HuH-7 (cell line): Measurements from ENCODE around the gene OR51L1.
A peak's percentile ranks its signal among the peaks of the same experiment; 100 is the strongest.
"Not testable (repeated sequence)": the region's sequence is repeated elsewhere in the genome, so short reads cannot be mapped to it uniquely, and the experiment has no call there.

ENCODE experiments used
- DNase-seq: peaks from one replicate; pipeline ENCODE4 v3.0.0; 2011; ENCODE audit warnings: low spot score

Gene OR51L1, protein sequence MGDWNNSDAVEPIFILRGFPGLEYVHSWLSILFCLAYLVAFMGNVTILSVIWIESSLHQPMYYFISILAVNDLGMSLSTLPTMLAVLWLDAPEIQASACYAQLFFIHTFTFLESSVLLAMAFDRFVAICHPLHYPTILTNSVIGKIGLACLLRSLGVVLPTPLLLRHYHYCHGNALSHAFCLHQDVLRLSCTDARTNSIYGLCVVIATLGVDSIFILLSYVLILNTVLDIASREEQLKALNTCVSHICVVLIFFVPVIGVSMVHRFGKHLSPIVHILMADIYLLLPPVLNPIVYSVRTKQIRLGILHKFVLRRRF

DNA sequence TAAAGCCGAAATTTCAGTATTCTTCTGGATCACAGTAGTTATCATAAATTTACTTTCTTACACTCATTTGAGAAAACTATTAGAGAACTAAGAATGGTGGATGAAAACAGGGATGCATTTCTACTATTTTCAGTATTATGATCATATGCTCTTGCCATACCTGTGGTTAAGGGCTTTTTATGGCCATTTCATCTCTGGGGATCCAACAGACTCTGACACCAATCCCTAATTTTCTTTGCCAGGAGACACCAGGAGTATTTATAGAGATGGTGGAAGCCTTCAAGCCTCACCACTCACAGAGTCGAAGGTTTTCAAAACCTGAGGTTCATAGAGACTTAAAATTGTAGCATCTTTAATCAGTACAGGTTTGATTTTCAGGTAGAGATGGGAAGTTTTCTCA is at the start of gene OR51L1:
Gene OR51L1, plus strand, starts transcription at position 301 of the 400 bp plus-strand sequence. CDS start 4,132 bp downstream, outside the sequence.
- no peak for DNase-seq

- DNase-seq = no peak
Measured at GRCh38 chr11:4947505-4947904, 47.1 kb upstream of the OR51L1 start, which contains the start of gene OR51A4. Gene OR51A4 (minus strand): TSS chr11:4947605. CDS start chr11:4947100, 505 bp downstream.

GRCh38 chr11:4955613-4956012 is 39.0 kb upstream of the OR51L1 start, which contains the start of gene OR51A2:
Gene OR51A2 (minus strand): TSS chr11:4955713. CDS start chr11:4955713, 0 bp downstream.
- not testable (repeated sequence) for DNase-seq

DNA sequence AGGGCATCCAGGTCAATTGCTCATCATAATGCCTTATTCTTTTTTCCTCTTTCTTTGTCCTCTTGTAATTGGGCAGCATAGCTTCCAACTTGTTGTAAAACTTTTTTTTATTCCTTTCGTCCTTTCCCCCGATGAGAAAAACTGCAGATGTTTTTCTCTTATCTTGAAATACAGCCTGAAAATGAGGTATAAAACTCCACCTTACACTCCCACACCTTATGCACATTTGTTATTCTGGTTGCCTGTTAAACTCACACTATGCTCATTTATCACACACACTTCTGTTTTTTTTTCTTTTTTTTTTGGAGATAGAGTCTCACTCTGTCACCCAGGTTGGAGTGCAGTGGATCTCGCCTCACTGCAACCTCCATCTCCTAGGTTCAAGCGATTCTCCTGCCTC is 37.3 kb upstream of the OR51L1 start:
- DNase-seq = no peak

DNA sequence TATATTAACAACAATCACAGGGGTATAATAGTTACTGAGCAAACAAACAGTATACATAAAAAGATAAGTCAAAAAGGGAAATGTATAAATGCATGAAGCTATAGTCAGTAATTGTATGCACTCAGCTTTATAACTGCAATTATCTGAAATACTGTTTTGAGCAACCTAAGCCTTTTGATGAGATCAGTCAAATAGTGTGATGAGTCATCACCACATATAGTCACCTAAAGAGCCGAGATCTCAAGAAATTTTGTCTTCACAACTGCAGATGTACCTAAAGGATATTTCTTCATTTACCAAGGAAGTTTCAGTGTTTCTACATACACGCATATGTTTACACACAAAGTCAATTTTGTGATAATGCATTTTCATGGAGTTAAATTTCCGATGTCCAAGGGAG is 33.8 kb upstream of the OR51L1 start:
- DNase-seq = no peak

- DNase-seq = no peak
Measured at GRCh38 chr11:4962816-4963215, 31.8 kb upstream of the OR51L1 start.

DNA sequence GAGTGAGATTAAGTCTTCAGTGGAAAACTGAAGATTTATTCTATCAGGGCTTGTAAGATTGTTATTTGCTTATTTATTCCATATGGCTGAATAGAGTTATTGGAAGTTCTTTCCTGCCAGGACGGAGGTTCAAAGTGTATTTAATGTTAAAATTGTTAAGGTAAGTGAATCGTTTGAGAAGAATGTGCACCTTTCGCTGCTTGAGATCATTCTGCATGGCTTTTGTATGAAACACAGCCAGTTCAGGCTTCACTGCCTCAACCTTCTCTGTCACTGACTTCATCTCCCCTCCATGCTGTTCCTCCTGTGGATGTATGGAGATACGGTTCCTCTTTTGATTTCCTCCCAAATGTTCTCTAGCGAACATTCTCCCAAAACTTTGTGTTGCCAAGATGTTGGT is 19.2 kb upstream of the OR51L1 start:
- DNase-seq = no peak

GRCh38 chr11:4979036-4979435 is 15.6 kb upstream of the OR51L1 start:
- DNase-seq = no peak

DNA sequence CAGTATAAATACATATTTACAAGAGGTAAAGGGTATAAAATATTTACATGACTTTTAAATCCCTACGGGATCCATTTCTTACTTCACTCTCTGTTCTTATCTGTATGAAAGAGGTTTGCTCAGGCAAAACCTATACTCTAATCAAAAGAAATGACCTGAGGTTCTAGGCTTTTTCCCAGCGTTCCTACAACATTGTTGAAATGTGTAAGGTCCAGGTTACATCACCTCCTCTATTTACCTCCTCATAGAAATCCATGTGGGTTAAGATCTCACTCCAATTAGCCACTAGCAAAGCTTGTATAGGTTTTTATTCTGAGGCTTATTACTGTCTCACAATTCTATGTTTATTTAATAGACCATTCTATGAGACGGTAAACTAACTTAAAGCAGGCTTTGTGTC is 12.0 kb upstream of the OR51L1 start:
- no peak for DNase-seq

DNA sequence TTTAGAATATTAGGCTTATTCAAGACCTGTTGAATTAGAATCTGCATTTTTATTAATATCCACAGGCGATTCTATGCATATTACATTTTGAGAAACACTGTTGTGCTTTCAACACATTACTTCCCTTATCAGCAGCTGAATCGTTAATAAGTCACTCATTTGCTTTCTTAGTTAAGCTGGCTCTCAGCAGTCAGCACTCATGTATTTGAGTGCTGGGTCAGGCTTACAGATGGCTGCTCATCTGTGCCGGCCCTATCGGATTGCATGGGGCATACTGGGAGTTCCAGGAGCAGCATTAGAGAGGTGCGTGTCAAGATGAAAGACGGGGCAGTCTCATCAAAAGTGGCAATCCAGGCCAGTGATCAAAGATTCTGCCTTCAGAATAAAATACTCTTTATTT is 10.8 kb upstream of the OR51L1 start:
- DNase-seq = no peak

DNA sequence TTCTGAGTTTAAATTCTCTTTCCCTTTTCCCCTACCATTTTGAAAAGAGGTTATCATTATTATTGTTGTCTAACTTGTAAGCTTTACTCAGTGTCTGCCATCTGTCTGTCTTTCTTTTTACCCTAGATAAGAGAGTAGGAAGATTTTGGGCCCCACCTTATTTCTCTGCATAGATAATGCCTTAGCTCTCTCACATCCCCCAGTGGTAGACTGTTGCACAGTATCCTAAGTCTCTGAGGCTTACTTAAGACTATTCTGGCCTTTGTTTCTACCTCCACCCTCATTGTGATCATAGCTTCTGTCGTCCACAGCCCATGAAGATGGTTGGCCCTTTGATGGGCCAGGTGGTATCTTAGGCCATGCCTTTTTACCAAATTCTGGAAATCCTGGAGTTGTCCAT is 3.6 kb upstream of the OR51L1 start:
- DNase-seq = no peak

DNA sequence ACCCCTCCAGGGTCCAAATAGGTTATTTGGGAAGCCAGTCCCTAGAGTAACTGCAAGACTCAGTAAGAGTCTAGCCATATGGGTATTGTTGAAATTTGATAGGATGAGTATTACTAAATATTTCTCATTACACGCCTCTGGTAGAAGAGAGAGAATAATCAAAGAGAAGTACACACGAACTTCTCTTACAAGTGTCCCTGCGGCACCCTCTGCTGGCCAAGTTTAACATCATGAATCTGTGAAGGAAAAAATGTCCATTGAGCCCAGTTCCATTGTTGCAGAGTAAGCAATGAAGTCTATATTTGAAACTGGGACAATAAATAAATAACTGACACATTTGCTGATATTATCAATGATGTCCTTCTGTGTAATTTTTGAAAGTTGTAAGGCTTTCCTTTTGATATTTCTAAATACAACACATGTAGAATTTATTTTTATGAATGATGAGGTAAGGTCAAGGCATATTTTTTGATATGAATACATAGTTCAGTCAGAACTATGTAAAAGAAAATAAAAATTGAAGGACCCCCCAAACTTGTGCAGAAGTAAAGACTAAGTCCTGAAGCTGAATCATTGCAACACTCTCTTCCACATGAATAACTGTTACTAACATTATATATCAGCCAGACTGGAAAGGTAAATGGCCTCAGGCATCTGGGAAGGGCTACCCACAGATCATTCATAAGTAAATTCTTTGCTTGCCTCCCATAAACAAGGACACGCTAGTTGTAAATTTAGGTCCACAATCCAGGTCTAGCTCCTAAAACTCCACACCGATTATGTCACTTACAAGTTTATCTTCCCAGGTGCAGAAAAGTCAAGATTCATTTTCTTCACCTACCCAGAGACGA is 10.0 kb downstream of the OR51L1 start:
- peak; percentile 9 for DNase-seq

DNA sequence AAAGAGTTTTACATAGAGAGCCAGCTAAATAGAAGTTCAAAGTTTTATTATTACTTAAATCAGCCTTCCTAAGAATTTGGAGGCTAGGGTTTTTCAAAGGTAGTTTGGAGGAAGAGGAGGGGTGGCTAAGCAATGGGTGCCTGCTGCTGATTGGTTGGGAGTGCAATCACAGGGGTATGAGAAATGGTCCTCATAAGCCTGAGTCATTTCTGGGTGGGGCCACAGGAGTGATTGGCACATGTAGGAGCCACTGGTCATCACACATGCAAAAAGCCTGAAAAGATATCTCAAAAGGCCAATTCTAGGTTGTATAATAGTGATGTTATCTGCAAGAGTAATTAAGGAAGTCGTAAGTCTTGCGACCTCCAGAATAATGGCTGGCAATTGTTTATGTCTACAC is 12.9 kb downstream of the OR51L1 start:
- DNase-seq = no peak

DNA sequence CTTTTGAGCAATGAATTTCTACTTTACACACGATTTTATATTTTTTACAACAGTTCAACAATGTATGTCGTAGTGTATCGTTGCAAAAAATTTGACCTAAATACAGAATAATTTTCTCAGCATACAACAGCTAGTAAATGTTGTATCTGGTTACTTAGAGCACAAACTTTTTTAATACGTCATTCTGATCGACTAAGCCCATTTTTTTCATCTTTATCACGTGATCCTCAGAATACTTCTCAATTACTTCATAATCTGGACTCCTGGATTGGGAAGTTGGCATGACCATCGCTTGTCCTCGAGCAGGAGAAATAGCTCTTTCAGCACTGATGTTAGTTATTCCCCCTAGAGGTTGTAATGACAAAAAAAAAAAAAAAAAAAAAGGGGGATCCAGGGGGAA is 16.6 kb downstream of the OR51L1 start:
- no peak for DNase-seq

DNA sequence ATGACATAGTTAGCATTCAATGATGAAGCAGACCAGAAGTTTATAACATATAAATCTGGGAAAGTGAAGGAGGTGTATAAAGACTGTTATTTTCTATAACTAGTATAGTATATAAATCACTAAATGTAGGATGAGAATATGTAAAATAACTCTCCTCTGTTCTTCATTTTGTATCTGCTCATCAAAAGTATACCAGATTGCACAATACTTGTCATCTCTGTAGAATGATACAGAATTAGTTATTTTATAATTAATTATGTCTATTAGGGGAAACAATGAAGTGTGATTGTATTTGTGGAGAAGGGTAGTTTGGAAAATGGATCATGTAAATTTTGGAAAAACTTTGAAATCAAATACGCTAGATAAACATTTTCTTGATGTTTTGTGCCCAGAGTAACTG is 18.4 kb downstream of the OR51L1 start:
- DNase-seq = no peak

DNA sequence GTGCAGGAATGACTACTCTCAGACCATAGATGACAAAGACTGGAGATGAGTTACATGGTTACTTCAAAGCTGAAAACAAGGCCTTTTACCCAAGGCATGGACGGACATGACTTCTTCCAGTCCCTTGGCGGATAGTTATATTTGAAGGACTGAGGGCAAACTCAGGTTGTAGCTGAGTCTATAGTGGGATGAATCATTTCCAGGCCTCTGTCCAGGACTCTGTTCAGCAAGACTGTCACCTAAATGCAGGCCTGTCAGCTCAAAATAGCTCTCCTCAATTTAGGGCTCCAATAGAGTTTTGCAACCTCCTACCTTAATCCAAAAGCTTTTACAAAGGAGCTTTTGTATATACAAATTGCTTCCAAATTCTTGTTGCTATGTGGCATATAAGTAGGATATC is 27.3 kb downstream of the OR51L1 start:
- DNase-seq = no peak

DNA sequence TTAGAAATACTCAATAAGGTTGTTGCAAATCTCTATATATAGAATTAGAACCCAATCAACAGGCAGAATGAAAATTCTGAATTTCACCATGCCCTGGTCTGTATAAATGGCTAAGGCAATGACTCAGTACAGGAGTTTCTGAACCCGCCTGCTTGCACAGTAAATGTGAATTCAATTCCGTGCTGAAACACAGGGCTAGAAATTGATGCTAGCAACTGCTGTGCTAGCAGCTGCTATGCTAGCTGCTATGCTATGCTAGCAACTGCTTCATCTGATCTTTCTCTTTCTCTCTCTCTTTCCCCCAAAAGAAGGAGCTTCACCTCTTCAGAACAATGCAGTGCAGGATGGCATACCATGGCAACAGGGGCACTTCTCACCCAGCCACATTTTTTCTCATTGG is 42.0 kb downstream of the OR51L1 start:
- no peak for DNase-seq

- DNase-seq = no peak
Measured at GRCh38 chr11:5037926-5038325, 43.3 kb downstream of the OR51L1 start.

DNA sequence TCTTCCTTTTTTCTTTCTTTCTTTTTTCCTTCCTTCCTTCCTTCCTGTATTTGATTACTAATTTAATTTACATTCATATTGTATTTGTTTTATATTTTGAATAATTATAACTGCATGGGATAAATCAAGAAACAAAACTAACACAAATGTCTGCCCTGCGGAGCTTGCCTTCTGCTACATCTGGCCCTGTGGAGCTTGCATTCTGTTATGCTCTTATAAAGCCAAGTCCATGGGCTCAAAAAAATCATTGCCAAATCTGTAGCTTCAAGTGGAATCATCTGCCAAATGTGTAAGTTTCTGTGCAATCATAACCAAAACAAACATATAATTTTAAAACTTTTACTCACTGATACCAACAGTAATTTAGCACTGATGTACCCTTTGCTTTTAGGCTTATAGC is 43.7 kb downstream of the OR51L1 start:
- DNase-seq = no peak

GRCh38 chr11:5040876-5041275 is 46.2 kb downstream of the OR51L1 start:
- DNase-seq = no peak

DNA sequence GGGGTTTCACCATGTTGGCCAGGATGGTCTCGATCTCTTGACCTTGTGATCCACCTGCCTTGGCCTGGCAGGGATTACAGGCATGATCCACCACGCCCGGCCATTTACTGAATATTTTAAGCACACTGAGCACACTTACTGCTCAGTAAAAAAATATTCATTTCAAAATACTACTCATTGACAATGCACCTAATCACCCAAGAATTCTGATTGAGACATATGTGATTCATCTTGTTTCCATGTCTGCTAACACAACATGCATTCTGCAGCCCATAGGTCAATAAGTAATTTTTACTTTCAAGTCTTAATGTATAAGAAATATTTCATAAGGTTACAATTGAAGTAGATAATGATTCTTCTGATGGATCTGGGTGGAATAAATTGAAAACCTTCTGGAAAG is 47.4 kb downstream of the OR51L1 start:
- no peak for DNase-seq

- no peak for DNase-seq
Measured at GRCh38 chr11:5043380-5043779, 48.7 kb downstream of the OR51L1 start.

- no peak for DNase-seq
Measured at GRCh38 chr11:5046226-5046625, 51.6 kb downstream of the OR51L1 start, which contains the start of gene OR52J3. Gene OR52J3 (plus strand): TSS chr11:5046526. CDS start chr11:5046526, 0 bp downstream.
